GM18951 (cell line): ENCODE results near the gene DBN1.

Experiments
- POLR2A ChIP-seq: IDR thresholded peaks from 4 replicates; pipeline ENCODE4 v1.6.1; 2011; ENCODE audit warnings: mild to moderate bottlenecking; ENCODE audit not compliant: insufficient read length, insufficient read depth; ENCODE audit errors: extremely low read depth
- in situ Hi-C: fragments of 300-500 bp; cut with MboI; formaldehyde crosslinking; loops from one replicate; pipeline ENCODE4 v1.12.0; 2022; ENCODE audit warnings: low sequenced_read_pairs, mixed read lengths, inconsistent platforms; ENCODE audit not compliant: unreplicated experiment

DBN1 gene

DNA sequence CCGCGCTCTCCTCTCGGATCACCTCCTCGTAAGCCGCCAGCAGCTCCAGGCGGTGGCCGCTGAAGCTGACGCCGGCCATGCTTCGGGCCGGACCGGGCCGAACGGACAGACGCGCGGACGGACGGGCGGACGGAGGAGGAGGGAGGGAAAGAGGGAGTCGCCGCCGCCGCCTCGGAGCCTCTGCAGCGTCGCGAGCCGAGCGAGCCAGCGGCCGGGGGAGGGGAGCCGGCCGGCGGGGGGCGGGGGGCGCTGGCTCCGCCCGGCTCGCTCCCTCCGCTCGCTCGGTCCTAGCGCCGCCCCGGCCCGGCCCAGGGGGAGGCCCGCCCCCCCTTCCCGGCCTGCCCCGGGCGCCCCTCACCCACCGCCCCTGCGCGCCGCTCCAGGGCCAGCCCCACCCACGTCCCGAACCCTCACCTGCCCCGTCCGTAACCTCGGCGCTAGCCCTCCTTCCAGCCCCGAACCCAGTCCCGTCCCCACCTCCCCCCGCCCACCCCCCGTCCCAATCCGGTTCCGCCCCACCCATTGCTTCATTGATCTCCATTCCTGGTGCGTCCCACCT, at the start of gene DBN1:
TSS of gene DBN1 (minus strand) at position 192 of the 559 bp plus-strand sequence. CDS start at position 79, 113 bp downstream.
- peak; percentile 28 for TF ChIP-seq POLR2A
- in situ Hi-C loops = no loop called here

DNA sequence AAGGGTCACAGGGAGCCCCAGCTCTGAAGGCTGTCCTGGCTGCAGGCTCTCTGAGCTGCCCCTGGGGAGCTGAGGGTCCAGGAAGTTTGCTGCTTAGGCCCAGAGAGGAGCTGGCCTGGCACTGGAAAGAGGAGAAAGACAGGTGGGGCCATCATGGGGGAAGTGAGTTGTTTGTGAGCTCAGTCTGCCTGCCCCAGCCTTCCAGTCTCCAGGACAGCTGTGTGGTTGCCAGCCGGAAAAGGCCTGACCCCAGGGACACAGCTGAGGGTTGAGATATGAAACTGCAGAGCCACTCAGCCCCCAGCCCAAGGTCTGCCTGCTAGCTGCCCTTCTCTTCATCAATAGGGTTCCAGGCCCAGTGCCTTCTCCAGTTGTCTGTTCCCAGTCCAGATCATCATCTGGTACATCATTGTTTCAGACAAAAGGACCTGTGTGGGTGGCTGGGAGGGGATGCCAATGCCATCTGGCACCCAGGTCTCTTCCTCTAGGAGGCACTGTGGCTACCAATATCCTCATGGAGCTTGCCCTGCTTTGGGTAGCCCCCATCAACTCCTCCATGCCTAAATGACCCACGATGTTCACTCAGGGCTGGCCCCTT, 47.6 kb upstream of the DBN1 start:
- in situ Hi-C loops = no loop called here
- no peak for TF ChIP-seq POLR2A

DNA sequence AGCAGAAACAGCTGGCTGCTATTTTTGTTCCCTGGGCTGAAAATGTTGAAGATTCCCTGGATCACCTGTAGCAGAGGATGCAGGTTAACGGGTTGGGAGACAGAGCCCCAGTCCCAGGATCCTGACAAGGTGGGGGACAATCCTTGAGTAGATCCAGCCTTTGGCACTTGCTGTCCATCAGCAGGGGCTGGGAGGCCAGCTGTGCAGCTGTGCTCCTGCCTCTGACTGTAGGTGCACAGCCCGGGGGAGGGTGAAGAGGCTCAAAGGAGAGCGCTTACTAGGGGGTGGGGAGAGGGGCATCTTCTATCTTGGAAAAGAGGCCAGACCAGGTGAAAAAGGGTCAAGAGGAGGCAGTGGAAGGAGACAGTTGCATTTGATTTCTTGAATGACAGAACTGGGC, 46.8 kb upstream of the DBN1 start:
- TF ChIP-seq POLR2A = no peak
- in situ Hi-C loops = no loop called here

DNA sequence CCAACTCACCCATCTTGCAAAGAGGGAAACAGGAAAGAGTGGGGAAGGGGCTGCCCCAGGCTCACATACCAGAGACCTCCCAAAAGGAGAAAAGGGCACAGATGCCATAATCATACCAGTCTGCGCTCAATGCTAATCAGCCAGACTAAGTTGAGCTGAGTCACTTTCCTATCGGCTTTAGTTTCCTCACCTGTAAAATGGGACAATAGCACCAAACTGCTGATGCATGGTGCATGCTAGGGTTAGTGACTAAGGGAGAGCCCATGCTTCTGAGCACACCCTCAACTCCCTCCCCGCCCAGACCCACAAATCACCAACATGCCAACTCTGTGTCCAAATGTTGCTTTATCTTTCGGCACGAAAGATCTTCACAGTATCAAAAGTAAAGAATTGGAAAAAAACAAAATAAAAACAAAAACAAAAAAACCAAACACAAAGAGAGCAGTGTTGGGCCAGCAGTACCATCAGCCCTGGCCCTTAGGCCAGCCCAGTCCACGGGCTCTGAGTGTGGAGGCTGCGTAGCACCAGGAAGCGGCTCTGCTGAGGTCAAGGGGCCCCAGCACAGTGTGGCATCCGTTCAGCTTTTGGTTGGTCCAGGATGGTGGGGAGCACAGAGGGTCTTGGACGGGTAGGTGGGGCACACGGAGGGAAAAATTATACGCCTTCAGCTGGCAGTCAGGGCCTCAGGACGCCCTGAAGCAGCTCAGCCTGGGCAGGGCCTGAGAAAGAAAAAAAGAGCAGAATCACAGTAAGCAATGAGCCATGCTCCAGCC, 46.2 kb upstream of the DBN1 start:
- in situ Hi-C loops = no loop called here
- no peak for TF ChIP-seq POLR2A

DNA sequence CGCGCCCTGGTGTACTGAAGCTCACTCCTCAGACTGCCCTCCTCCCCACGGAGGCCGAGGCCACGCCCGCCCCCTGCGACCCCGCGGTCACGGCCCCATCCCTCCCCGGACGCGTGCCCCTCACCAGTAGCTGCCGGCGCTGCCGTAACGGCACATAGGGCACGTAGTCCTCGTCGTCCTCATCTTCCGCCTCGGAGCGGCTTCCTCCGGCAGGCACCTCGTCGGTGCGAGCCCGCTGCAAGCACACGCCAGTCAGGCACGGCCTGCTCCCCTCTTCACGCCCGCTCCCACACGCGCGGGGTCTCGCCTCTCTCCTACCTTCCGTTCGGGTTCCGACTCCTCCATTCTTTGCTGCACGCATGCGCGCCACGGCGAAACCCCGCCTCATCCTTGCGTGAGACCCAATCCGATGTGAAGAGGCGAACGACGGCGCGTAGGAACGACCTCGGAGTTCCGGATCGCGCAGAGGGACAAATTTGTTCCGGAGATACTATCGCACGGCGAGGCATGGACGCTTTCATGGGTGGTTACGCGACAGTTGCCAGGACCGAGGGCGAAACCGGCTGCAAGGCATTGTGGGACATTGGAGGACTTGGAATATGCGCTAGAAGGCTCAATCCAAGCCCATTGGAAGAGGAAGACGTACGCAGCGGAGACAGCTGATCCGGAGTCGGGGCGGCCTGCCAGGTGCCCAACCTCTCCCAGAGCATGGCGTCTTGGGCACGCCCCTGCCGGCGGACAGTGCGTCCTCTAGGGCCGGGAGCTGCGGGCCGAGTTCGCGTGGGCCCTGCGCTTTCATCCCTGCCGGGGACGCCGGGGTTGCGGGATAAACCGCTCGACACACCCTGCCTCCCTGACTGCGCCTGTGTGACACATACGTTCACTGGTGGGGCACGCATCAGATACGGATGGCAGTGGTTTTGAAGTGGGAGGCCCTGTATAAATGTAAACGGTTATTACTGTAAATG, 43.5 kb upstream of the DBN1 start, which contains the start of gene DDX41:
TSS of gene DDX41 (minus strand) at position 361 of the 968 bp plus-strand sequence. CDS start at position 345, 16 bp downstream.
- peak; percentile 82 for TF ChIP-seq POLR2A
- in situ Hi-C loops = no loop called here

DNA sequence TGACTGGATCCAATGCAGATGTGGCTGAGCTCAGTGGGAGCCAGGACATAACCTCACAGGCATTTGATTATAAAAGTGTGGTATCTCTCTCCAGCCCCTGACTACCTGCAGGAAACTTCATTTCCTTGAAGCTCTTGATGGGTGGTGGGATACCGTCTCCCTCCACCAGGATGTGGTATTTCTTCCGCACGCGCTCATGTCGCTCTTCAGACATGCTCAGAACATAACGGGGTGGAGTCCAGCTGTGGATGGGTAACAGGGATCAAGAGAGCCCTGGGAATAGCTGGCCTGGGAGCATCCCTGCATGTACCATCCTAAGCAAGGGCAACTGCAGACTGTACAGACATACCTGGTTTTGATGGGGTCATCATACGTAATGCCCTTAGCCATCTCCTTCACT, 42.1 kb upstream of the DBN1 start:
- in situ Hi-C loops = no loop called here
- no peak for TF ChIP-seq POLR2A

DNA sequence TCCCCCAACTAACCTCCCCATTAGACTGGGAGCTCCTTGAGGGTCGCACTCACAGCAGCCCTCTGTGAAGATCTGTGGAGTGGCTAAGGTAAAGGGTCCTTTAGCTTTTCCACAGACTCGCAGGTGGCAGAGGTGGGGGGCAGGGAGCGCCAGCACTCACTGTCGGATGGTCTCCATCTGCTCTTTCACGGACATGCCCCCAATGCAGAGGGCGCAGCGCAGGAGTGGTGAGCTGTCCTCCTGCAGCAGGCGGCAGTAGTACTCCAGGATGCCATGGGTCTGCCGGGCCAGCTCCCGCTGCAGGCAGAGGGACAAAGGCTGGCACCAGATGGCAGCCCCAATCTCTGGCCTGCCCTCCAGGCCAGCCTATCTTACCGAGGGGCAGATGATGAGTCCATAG, 41.1 kb upstream of the DBN1 start:
- no peak for TF ChIP-seq POLR2A
- in situ Hi-C loops = no loop called here

DNA sequence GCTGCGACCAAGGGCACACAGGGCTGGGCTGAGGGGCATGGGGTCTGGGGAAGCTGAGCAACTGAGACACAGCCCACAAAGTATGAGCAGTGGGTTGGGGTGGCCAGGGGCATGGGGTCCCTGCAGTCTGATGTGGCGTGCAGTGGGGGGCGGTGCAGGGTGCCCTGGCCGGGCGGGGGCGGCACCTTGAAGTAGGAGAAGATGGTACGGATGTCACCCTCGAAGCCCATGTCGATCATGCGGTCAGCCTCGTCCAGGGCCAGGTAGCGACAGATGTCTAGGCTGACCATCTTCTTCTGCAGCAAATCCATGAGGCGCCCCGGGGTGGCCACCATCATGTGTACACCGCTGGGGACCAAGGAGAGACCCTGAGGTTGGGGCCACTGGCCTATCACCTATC, 40.1 kb upstream of the DBN1 start:
- in situ Hi-C loops = no loop called here
- no peak for TF ChIP-seq POLR2A

DNA sequence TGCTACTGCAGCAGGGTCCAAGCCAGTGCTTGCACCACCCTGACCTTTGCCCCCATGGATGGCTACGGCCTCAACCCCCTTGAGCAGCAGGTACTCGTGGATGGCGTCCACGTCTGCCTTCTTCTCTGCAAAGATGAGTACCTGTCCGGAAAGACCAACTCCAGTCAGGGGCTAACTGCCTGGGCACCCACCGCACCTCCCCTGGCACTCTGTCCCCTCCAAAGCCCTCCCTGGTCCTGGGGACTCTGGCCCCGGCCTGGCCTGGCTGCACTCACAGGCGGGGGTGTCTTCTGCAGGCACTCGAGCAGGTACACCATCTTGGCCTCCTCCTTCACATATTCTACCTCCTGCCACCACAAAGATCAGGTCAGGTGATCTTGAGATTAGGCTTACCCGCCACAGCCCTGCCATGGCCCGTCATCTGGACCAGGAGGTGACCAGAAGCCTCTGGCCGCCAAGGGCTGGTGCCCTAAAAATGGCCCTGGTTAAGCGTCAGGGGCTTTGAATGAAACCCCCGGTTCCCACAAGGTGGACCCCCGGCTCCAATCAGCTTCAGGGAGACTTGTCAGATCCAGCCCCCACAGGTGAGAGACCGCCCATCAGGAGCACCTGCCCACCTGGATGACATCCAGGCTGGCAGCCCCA, 39.4 kb upstream of the DBN1 start:
- in situ Hi-C loops = no loop called here
- no peak for TF ChIP-seq POLR2A

DNA sequence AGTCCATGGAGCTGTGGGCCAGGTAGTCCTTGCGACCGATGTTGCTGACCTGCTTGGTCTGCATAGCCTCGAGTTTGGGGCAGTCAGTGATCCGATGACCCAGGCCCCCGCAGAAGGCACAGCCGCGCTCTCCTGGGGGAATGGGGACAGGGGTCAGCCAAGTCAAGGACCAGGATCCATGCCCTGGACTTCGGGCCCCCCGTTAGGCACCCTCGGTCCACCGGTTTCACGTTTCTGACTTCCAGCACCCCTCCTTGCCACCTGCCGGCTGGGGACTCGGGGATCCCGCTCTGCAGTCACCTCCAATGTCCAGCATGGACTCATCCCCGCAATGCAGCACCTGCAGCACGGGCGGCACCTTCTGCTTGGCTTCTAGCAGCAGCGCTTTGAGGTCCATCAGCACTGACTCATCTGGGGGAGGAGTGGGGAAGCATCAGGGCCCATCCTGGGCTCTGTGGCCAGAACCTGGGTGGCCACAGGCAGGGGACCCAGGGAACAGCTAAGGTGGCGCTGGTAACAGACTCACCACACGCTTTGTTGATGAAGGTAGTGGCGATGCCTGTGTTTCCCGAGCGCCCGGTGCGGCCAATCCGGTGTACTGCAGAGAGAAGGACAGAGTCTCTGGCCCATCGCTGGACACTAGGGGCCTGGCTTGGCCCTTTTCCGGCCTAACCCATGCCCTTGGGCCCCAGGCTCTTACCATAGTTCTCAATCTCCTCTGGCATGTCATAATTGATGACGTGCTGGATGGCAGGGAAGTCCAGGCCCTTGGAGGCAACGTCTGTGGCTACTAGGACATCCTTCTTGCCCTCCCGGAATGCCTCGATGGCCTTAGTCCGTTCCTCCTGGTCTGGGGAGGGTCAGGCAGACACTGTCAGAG, 38.6 kb upstream of the DBN1 start:
- TF ChIP-seq POLR2A = no peak
- in situ Hi-C loops = no loop called here

DNA sequence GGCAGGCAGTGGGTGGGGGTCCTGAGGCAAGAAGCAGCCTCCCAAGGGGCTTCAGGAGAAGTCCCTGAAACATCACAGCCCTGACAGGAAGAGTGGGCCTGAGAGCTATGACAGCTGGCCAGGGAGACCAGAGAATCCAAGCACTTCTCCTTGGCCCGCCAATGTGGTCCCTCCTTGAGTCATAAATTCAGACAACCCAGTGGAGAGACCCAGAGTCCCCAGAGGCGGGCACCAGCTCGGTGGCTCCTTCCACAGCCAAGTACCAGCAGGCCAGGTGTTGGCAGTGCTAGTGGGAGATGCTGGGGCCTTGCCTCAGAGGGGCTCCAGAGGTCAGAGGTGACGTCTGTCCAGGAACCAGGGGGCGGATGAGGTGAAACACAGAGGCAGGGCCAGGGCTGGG, 37.7 kb upstream of the DBN1 start:
- TF ChIP-seq POLR2A = no peak
- in situ Hi-C loops = no loop called here
